ENCODE data around the gene PTPN22. TPM values are rescaled to one million over a fixed set of nuclear protein-coding genes. Genes with fewer than 3 reads are reported as not detected.

The PTPN22 gene
- total RNA-seq, 4 donors from 2014 or later: 4.0 to 28.1 (median 11.2) TPM

GRCh38 chr1:113859478-113860175 is 11.9 kb downstream of the PTPN22 start:
- H3K27ac ChIP-seq: peak overlapping the region in 3 of 4 donors; percentile 2 to 26 (median 16)
- intact Hi-C loops (cut with DNase I; ENCODE audit: low total_unique reads) (no loop called here), in situ Hi-C loops (cut with MboI; ENCODE audit: low pct_ligation_motif_present in 1 of 4, low pct_unique_long_range_greater_than_20kb in 1 of 4, low sequenced_read_pairs in 3 of 4) (no loop called here)
- no peaks in the 10 kb centered on the region for H3K27me3 ChIP-seq
- H3K9me3 ChIP-seq: no peaks in the 10 kb centered on the region
- TF ChIP-seq CTCF (IDR thresholded peaks at IDR 0.05) (no peak), POLR2AphosphoS5 (IDR thresholded peaks at IDR 0.05) (no peak), POLR2A (IDR thresholded peaks at IDR 0.05) (no peak), EP300 (IDR thresholded peaks at IDR 0.05; ENCODE audit: low read depth) (no peak)
- WGBS, 2 donors (ENCODE audit: low coverage in 1 of 2): 57 to 59% methylated on average over 3 of the region's 3 CpGs
- H3K4me1 ChIP-seq: peaks cover 0 to 20% (median 0%) of the 10 kb centered on the region in 4 donors
- no peak for DNase-seq
- no peaks in the 10 kb centered on the region for H3K36me3 ChIP-seq
- no peak overlapping the region for H3K4me3 ChIP-seq

GRCh38 chr1:113858982-113859381 is 12.5 kb downstream of the PTPN22 start:
- H3K27ac ChIP-seq: peak overlapping the region in 2 of 4 donors; percentile 2 to 11
- intact Hi-C loops (cut with DNase I; ENCODE audit: low total_unique reads): no loop called here
- WGBS, 2 donors (ENCODE audit: low coverage in 1 of 2): 73 to 88% methylated on average over 1 of the region's 1 CpG

GRCh38 chr1:113858418-113858817 is 13.1 kb downstream of the PTPN22 start:
- peaks cover 0 to 20% (median 0%) of the 10 kb centered on the region in 4 donors for H3K4me1 ChIP-seq
- H3K27me3 ChIP-seq: no peaks in the 10 kb centered on the region
- in situ Hi-C loops (cut with MboI; ENCODE audit: low pct_ligation_motif_present in 1 of 4, low pct_unique_long_range_greater_than_20kb in 1 of 4, low sequenced_read_pairs in 3 of 4) (no loop called here), intact Hi-C loops (cut with DNase I; ENCODE audit: low total_unique reads) (no loop called here)
- H3K9me3 ChIP-seq: no peaks in the 10 kb centered on the region
- H3K36me3 ChIP-seq: no peaks in the 10 kb centered on the region
- no peak for TF ChIP-seq CTCF (IDR thresholded peaks at IDR 0.05)
- TF ChIP-seq EP300 (IDR thresholded peaks at IDR 0.05; ENCODE audit: low read depth): no peak
- no peak for TF ChIP-seq POLR2A (IDR thresholded peaks at IDR 0.05)
- no peak for TF ChIP-seq POLR2AphosphoS5 (IDR thresholded peaks at IDR 0.05)
- 67 to 72% methylated on average over 2 to 3 of the region's 3 CpGs for WGBS, 2 donors (ENCODE audit: low coverage in 1 of 2)
- no peak overlapping the region for H3K27ac ChIP-seq
- H3K4me3 ChIP-seq: no peak overlapping the region
- no peak for DNase-seq

More at GRCh38 chr1:113858982-113859381, 12.5 kb downstream of the PTPN22 start:
- TF ChIP-seq POLR2AphosphoS5 (IDR thresholded peaks at IDR 0.05) (no peak), CTCF (IDR thresholded peaks at IDR 0.05) (no peak), POLR2A (IDR thresholded peaks at IDR 0.05) (no peak), EP300 (IDR thresholded peaks at IDR 0.05; ENCODE audit: low read depth) (no peak)
- no peaks in the 10 kb centered on the region for H3K9me3 ChIP-seq
- in situ Hi-C loops (cut with MboI; ENCODE audit: low pct_ligation_motif_present in 1 of 4, low pct_unique_long_range_greater_than_20kb in 1 of 4, low sequenced_read_pairs in 3 of 4): no loop called here
- no peak overlapping the region for H3K4me3 ChIP-seq
- H3K27me3 ChIP-seq: no peaks in the 10 kb centered on the region
- no peak for DNase-seq
- H3K4me1 ChIP-seq: peaks cover 0 to 20% (median 0%) of the 10 kb centered on the region in 4 donors
- H3K36me3 ChIP-seq: no peaks in the 10 kb centered on the region

- DNase-seq: no peak
Observed at GRCh38 chr1:113857776-113858175, 13.7 kb downstream of the PTPN22 start.

More at GRCh38 chr1:113857776-113858175, 13.7 kb downstream of the PTPN22 start:
- in situ Hi-C loops (cut with MboI; ENCODE audit: low pct_ligation_motif_present in 1 of 4, low pct_unique_long_range_greater_than_20kb in 1 of 4, low sequenced_read_pairs in 3 of 4) (no loop called here), intact Hi-C loops (cut with DNase I; ENCODE audit: low total_unique reads) (no loop called here)
- TF ChIP-seq CTCF (IDR thresholded peaks at IDR 0.05): no peak
- Histone ChIP-seq H3K4me3 (no peak overlapping the region), H3K4me1 (peaks cover 0 to 20% (median 0%) of the 10 kb centered on the region in 4 donors), H3K27ac (no peak overlapping the region), H3K27me3 (no peaks in the 10 kb centered on the region), H3K36me3 (no peaks in the 10 kb centered on the region), H3K9me3 (no peaks in the 10 kb centered on the region)
- 79 to 86% methylated on average over 3 of the region's 3 CpGs for WGBS, 2 donors (ENCODE audit: low coverage in 1 of 2)
